PC-9 (cell line): ENCODE results near the gene CNP.

ENCODE experiments used
- CTCF ChIP-seq: fragments of 200-600 bp; sonication (generic); conservative IDR thresholded peaks from 2 replicates; pipeline ENCODE4 v1.6.1; 2017; ENCODE audit warnings: mixed run types, antibody characterized with exemption, mild to moderate bottlenecking, moderate library complexity
- EZH2 ChIP-seq: fragments of 200-600 bp; sonication (generic); IDR thresholded peaks from 2 replicates; pipeline ENCODE4 v1.8.0; 2017; ENCODE audit warnings: antibody characterized with exemption, low read depth

DNA sequence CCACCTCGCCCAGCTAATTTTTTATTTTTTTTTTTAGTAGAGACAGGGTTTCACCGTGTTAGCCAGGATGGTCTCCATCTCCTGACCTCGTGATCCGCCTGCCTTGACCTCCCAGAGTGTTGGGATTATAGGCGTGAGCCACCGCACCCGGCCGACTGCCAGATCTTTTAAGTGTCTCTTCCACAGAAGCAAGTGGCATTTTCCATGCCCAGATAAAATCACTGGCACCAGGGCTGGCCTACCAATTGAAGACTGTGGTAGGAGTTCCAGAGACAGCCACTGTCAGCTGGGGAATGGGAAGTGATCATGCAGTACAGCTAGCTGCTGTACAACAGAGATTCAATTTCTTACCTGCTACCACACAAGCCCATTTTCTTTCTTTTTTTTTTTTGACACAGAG lies 17.9 kb downstream of the CNP start:
- TF ChIP-seq CTCF = no peak
- TF ChIP-seq EZH2 = no peak
